Activated T-cell treated with anti-CD3 and anti-CD28 coated beads, Interleukin-2, amount 50 U/mL, for 24 hours (primary cell): ENCODE results near the gene CSF2.

ENCODE experiments used
- DNase-seq: peaks from one replicate; pipeline ENCODE4 v3.0.0-alpha.2; 2020
- H3K27ac Mint-ChIP-seq: 2 replicates; pipeline ENCODE4 v1.8.0; 2020; ENCODE audit warnings: mild to moderate bottlenecking, mixed read lengths
- H3K27me3 Mint-ChIP-seq: 2 replicates; pipeline ENCODE4 v1.8.0; 2020; ENCODE audit warnings: mixed read lengths
- H3K36me3 Mint-ChIP-seq: 2 replicates; pipeline ENCODE4 v1.8.0; 2020; ENCODE audit warnings: low read depth, mixed read lengths
- H3K4me1 Mint-ChIP-seq: 2 replicates; pipeline ENCODE4 v1.8.0; 2020; ENCODE audit warnings: low read depth, mixed read lengths
- H3K4me3 Mint-ChIP-seq: 2 replicates; pipeline ENCODE4 v1.8.0; 2020; ENCODE audit warnings: mild to moderate bottlenecking, moderate library complexity, mixed read lengths
- H3K9me3 Mint-ChIP-seq: 2 replicates; pipeline ENCODE4 v1.8.0; 2020; ENCODE audit warnings: mixed read lengths

Gene CSF2

DNA sequence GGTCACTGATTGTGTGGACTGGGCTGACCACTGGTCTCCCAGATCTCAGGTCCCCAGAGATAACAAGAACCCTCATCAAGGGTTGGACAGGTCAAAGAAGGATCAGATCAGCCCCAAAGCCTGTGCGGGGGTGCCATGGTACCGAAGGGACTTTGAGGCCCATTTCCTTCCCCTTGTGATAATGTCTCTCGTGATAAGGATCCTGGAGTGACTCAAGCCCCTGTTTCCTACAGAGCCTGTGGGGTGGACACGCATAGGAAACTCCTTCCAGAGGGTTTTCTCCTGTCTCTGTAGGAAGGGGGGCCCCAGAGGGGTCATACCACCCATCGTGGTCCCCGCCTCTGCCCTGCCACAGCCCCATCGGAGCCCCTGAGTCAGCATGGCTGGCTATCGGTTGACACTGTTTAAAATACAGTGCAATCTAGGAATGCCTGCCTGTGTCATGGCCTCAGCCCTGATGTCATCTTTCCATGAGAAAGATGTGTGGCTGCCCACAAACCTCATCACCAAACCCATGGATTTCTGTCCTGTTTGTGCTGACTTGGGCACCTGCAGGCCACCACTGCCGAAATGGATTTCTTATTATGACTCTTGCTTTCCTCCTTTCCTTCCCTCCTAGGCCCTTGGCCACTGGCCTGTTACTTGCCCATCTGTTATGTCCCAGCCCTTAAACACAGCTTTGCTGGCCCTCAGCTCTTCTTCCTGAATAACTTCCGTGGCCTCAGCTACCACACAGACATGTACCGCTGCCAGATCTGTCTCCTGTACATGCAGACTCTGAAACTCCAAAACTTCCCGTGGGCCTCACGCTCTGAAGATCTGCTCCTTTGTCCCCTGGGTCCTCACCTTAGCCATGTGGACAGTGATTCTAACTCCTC, 2.9 kb upstream of the CSF2 start:
- no peak overlapping the region for H3K4me3 Mint-ChIP-seq
- peak; percentile 71 for DNase-seq
- H3K36me3 Mint-ChIP-seq: peaks cover 12% of the 10 kb centered on the region
- peak overlapping the region; percentile 86 for H3K27ac Mint-ChIP-seq
- peaks cover 59% of the 10 kb centered on the region for H3K4me1 Mint-ChIP-seq
- H3K9me3 Mint-ChIP-seq: no peaks in the 10 kb centered on the region
- no peaks in the 10 kb centered on the region for H3K27me3 Mint-ChIP-seq

DNA sequence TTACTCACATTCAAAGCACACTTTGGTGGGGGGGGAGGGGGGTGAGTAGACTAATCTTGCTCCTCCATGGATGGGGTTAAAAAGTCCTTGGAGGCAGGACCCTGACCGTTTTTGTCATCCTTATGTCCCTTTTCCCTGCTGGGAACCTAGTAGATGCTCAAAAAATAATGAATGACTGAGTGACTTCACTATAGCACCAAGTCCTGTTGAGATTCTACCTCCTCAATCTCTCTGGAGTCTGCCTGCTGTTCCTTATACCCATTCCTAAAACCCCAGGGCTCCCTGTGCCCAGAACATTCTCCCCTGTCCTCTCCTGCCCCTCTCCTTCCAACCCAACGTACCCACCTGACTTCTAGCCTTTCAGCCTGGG, 2.3 kb upstream of the CSF2 start:
- Mint-ChIP-seq H3K9me3 (no peaks in the 10 kb centered on the region), H3K4me3 (no peak overlapping the region), H3K27me3 (no peaks in the 10 kb centered on the region), H3K27ac (peak overlapping the region; percentile 86), H3K36me3 (peaks cover 17% of the 10 kb centered on the region), H3K4me1 (peaks cover 56% of the 10 kb centered on the region)
- no peak for DNase-seq

GRCh38 chr5:132072070-132072469, 1.5 kb upstream of the CSF2 start:
- Mint-ChIP-seq H3K27ac (peak overlapping the region; percentile 86), H3K4me3 (no peak overlapping the region), H3K9me3 (no peaks in the 10 kb centered on the region), H3K27me3 (no peaks in the 10 kb centered on the region), H3K36me3 (peaks cover 18% of the 10 kb centered on the region), H3K4me1 (peaks cover 62% of the 10 kb centered on the region)
- no peak for DNase-seq

DNA sequence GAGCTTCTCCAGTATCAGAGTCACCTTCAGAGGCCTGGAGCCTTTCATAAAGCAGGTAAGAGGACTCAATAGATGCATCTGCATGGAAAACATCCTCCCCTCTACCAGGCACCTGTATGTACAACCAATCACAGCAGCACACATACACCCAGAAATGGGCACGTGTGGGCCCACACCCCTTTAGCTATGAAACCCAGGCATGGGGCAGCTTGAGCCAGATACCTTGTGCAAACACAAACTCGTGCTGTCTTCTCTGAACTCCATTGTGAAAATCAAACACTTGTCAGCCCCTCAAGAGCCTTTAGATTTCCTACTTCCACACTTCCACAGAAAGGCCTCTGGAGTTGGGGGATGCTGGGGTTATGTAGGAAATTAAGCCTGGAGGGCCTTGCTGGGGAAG, 1.1 kb upstream of the CSF2 start:
- H3K4me1 Mint-ChIP-seq: peaks cover 66% of the 10 kb centered on the region
- H3K9me3 Mint-ChIP-seq: no peaks in the 10 kb centered on the region
- H3K36me3 Mint-ChIP-seq: peaks cover 18% of the 10 kb centered on the region
- H3K27me3 Mint-ChIP-seq: no peaks in the 10 kb centered on the region
- no peak overlapping the region for H3K4me3 Mint-ChIP-seq
- DNase-seq: no peak
- H3K27ac Mint-ChIP-seq: peak overlapping the region; percentile 47

DNA sequence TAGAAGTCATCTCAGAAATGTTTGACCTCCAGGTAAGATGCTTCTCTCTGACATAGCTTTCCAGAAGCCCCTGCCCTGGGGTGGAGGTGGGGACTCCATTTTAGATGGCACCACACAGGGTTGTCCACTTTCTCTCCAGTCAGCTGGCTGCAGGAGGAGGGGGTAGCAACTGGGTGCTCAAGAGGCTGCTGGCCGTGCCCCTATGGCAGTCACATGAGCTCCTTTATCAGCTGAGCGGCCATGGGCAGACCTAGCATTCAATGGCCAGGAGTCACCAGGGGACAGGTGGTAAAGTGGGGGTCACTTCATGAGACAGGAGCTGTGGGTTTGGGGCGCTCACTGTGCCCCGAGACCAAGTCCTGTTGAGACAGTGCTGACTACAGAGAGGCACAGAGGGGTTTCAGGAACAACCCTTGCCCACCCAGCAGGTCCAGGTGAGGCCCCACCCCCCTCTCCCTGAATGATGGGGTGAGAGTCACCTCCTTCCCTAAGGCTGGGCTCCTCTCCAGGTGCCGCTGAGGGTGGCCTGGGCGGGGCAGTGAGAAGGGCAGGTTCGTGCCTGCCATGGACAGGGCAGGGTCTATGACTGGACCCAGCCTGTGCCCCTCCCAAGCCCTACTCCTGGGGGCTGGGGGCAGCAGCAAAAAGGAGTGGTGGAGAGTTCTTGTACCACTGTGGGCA, 642 bp downstream of the CSF2 start:
- no peaks in the 10 kb centered on the region for H3K27me3 Mint-ChIP-seq
- peak; percentile 43 for DNase-seq
- H3K27ac Mint-ChIP-seq: peak overlapping the region; percentile 36
- H3K4me3 Mint-ChIP-seq: peak overlapping the region; percentile 77
- H3K9me3 Mint-ChIP-seq: no peaks in the 10 kb centered on the region
- peaks cover 18% of the 10 kb centered on the region for H3K36me3 Mint-ChIP-seq
- H3K4me1 Mint-ChIP-seq: peaks cover 80% of the 10 kb centered on the region

- H3K27me3 Mint-ChIP-seq: no peaks in the 10 kb centered on the region
- H3K4me1 Mint-ChIP-seq: peaks cover 83% of the 10 kb centered on the region
- H3K4me3 Mint-ChIP-seq: peak overlapping the region; percentile 77
- peak overlapping the region; percentile 36 for H3K27ac Mint-ChIP-seq
- peak; percentile 55 for DNase-seq
- H3K9me3 Mint-ChIP-seq: no peaks in the 10 kb centered on the region
- peaks cover 18% of the 10 kb centered on the region for H3K36me3 Mint-ChIP-seq
Observed at GRCh38 chr5:132074772-132075718, 1.5 kb downstream of the CSF2 start.

- Mint-ChIP-seq H3K27ac (peak overlapping the region; percentile 36), H3K36me3 (peaks cover 18% of the 10 kb centered on the region), H3K9me3 (no peaks in the 10 kb centered on the region), H3K4me3 (peak overlapping the region; percentile 77), H3K4me1 (peaks cover 79% of the 10 kb centered on the region), H3K27me3 (no peaks in the 10 kb centered on the region)
- no peak for DNase-seq
Observed at GRCh38 chr5:132075719-132076077, 2.1 kb downstream of the CSF2 start.

DNA sequence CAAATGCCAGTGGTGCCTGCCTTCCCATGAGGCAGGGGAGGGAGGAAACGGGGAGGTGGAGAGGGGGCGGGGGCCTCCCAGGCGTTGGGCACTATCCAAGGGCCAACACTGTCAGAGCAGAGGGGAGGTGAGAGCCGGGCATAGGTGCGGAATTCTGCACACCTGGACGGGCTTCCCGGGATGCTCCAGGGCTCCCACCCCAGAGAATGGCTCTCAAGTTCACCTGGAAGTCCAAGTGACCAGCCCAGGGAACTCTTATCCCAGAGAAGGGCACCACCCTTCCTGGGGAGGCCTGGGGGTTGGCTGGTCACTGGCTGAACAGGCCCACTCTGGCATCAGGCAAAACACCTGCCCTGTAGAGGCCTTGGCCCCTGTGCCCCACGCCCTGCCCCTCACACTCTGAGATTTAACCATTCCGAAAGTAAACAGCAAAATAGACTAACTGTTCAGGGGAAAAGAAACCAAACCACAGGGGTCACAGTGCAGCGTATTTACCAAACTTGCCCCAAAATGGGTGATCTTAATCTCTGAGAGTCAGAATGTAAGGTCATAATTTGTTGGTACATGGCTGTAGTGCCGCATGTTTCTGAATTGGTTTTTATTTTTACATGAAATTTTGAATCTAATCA, 2.7 kb downstream of the CSF2 start:
- peak overlapping the region; percentile 80 for H3K27ac Mint-ChIP-seq
- peak; percentile 35 for DNase-seq
- H3K9me3 Mint-ChIP-seq: no peaks in the 10 kb centered on the region
- peak overlapping the region; percentile 64 for H3K4me3 Mint-ChIP-seq
- peaks cover 18% of the 10 kb centered on the region for H3K36me3 Mint-ChIP-seq
- peaks cover 73% of the 10 kb centered on the region for H3K4me1 Mint-ChIP-seq
- no peaks in the 10 kb centered on the region for H3K27me3 Mint-ChIP-seq

DNA sequence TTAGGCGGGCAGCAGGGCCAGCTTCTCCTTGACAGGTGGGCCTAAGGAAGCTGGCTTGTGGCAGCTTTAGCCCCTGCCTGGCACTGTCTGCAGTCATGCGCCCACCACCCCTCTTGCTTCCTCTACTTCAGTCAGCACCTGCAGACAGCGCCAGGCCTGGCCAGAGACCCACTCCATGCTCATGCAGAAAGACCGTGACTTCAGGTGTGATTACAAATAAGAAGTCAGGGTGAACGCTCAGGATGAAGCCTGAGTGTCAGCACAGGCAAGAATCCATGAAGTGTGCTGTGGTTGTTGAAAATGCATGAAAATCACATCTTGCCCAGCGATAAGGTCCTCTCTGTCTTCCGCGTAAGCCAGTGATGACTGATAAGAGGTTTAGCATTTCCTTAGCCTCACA, 3.4 kb downstream of the CSF2 start:
- H3K9me3 Mint-ChIP-seq: no peaks in the 10 kb centered on the region
- peak; percentile 38 for DNase-seq
- H3K4me3 Mint-ChIP-seq: peak overlapping the region; percentile 39
- peaks cover 72% of the 10 kb centered on the region for H3K4me1 Mint-ChIP-seq
- H3K36me3 Mint-ChIP-seq: peaks cover 18% of the 10 kb centered on the region
- H3K27ac Mint-ChIP-seq: peak overlapping the region; percentile 80
- no peaks in the 10 kb centered on the region for H3K27me3 Mint-ChIP-seq

DNA sequence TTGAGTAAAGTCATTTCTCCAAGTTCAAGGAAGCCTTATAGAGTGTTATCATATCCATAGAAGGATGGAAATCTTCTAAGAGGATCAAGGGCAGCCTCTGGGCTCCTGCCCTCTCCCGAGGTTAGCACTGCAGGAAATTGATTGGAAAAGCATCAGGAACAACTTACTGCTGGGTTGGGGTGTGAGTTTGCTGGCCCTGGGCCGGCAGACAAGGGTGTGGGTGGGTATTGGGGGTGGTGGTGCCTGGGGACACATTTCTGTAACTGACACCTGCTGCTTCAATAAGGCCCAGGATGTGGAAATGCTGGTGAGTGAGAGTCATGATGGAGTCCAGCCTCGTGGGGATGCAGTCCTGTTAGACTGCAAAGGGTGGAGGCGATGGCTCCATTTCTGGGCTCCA, 5.5 kb downstream of the CSF2 start:
- Mint-ChIP-seq H3K4me3 (no peak overlapping the region), H3K36me3 (peaks cover 18% of the 10 kb centered on the region), H3K27ac (peak overlapping the region; percentile 18), H3K4me1 (peaks cover 72% of the 10 kb centered on the region), H3K27me3 (no peaks in the 10 kb centered on the region), H3K9me3 (no peaks in the 10 kb centered on the region)
- no peak for DNase-seq

DNA sequence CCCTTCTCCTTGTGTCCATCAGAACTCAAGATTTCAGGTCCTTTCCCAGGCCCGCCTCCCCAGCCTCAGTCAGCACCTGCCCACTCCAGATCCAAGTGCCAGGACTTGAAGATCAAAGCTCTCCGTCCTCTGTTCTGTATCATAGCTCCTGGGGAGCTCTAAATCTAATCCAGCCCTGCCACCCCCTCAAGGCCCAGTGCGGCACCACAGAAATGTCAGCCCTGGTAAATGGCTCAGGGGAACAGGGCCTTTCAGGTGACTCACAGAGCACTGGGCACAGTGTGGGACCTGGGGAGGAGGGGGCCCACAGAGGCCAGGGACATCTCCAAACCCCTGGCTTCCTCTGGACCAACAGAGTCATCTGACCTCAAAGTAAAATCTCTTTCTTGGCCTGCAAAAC, 6.0 kb downstream of the CSF2 start:
- Mint-ChIP-seq H3K27ac (no peak overlapping the region), H3K4me3 (no peak overlapping the region), H3K9me3 (no peaks in the 10 kb centered on the region), H3K4me1 (peaks cover 73% of the 10 kb centered on the region), H3K27me3 (no peaks in the 10 kb centered on the region), H3K36me3 (peaks cover 17% of the 10 kb centered on the region)
- DNase-seq: no peak

- peaks cover 8% of the 10 kb centered on the region for H3K36me3 Mint-ChIP-seq
- H3K9me3 Mint-ChIP-seq: no peaks in the 10 kb centered on the region
- no peak overlapping the region for H3K27ac Mint-ChIP-seq
- no peak overlapping the region for H3K4me3 Mint-ChIP-seq
- H3K4me1 Mint-ChIP-seq: peaks cover 72% of the 10 kb centered on the region
- DNase-seq: no peak
- H3K27me3 Mint-ChIP-seq: no peaks in the 10 kb centered on the region
Observed at GRCh38 chr5:132080595-132080994, 7.0 kb downstream of the CSF2 start.

DNA sequence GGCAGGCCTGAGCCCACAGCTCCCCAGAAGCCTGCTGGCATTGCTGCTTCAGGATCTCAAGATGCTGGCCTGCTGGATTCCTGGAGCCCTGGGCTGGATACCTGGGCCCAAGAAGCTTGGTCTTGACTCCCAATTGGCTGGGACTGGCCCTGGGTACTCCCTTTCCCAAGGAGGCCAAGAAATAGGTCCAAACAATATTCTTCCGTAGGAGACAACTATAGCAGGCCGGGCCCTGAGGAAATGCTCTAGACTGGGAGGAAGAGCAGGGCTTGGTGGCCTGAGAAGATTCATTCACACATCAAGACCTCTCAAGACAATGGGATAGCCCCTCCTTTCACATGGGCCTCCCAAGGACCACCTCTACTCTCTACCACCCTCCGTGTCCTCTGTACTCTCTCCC, 7.9 kb downstream of the CSF2 start:
- no peaks in the 10 kb centered on the region for H3K27me3 Mint-ChIP-seq
- no peak for DNase-seq
- H3K36me3 Mint-ChIP-seq: peaks cover under 1% of the 10 kb centered on the region
- no peaks in the 10 kb centered on the region for H3K9me3 Mint-ChIP-seq
- H3K4me3 Mint-ChIP-seq: no peak overlapping the region
- peak overlapping the region; percentile 22 for H3K27ac Mint-ChIP-seq
- peaks cover 76% of the 10 kb centered on the region for H3K4me1 Mint-ChIP-seq
